Stimulated activated effector memory CD8-positive, alpha-beta T cell treated with anti-CD3 and anti-CD28 coated beads, Interleukin-12 subunit alpha, Interleukin-12 subunit beta, amount 100 ng/mL, for 72 hours (primary cell): ENCODE data around the gene CXCL14.

Experiments
- ATAC-seq: fragments of 150-1000 bp; cut with Tn5 transposase; 2 replicates; pipeline ENCODE4 v1.10.0; 2021
- DNase-seq, 2 donors: peaks; one replicate each; pipeline ENCODE4 v3.0.0; 2021 to 2022; ENCODE audit warnings: low spot score in 2 of 2
- H3K27ac Mint-ChIP-seq: one replicate; pipeline ENCODE4 v1.8.0; 2022; ENCODE audit warnings: mild to moderate bottlenecking, mixed read lengths
- H3K36me3 Mint-ChIP-seq: one replicate; pipeline ENCODE4 v1.8.0; 2022; ENCODE audit warnings: mild to moderate bottlenecking, mixed read lengths
- H3K4me1 Mint-ChIP-seq: one replicate; pipeline ENCODE4 v1.8.0; 2022; ENCODE audit warnings: mixed read lengths
- H3K4me3 Mint-ChIP-seq: one replicate; pipeline ENCODE4 v1.8.0; 2022; ENCODE audit warnings: mild to moderate bottlenecking, mixed read lengths
- H3K9me3 Mint-ChIP-seq: one replicate; pipeline ENCODE4 v1.8.0; 2022; ENCODE audit warnings: mixed read lengths

CXCL14 gene, protein sequence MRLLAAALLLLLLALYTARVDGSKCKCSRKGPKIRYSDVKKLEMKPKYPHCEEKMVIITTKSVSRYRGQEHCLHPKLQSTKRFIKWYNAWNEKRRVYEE

DNA sequence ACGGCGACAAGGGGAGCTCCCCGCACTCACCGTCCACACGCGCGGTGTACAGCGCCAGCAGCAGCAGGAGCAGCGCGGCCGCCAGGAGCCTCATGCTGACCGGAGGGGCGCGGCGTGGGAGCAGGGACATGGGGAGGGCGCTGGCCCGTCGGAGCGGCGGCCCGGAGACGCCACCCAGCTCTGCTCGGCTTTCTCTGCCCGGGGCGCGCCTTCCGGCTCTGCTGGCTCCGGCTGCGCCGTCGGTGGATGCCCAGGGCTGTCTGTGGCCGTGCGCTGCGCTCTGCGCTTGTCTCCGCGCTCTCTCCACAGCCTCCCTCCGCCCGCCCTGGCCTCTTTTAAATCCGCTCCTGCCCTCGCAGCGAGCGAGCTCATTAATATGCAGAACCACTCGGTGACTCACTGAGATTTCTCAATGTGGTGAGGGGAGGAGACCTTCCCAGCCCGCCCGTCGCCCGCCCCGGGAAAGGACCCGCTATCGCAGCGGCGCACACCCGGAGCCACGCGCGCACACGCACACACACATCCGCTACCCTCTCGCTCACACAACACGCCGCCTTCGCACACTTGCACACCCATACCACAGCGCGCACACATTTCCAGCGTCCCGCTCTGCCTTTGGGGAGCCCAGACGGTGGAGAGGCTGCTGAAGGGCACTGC, at the start of gene CXCL14:
Gene CXCL14 (minus strand): TSS at position 307 of the 657 bp plus-strand sequence. CDS start 213 bp downstream, at position 94.
- Mint-ChIP-seq H3K9me3 (no peaks in the 10 kb centered on the region), H3K36me3 (no peaks in the 10 kb centered on the region)
- peak; percentile 7 for ATAC-seq

GRCh38 chr5:135626636-135627035, 47.8 kb upstream of the CXCL14 start:
- no peak for ATAC-seq
- Mint-ChIP-seq H3K27ac (no peak overlapping the region), H3K9me3 (no peaks in the 10 kb centered on the region)

More for the DNA sequence above, at the start of gene CXCL14:
- DNase-seq: no peak
- H3K27ac Mint-ChIP-seq: no peak within 1 kb of the TSS
- peaks cover 5% of the 10 kb centered on the region for H3K4me1 Mint-ChIP-seq
- H3K4me3 Mint-ChIP-seq: no peak within 1 kb of the TSS

GRCh38 chr5:135625961-135626360, 47.2 kb upstream of the CXCL14 start:
- H3K4me3 Mint-ChIP-seq: no peak overlapping the region
- DNase-seq (peak in 1 of 2 donors; percentile 40), ATAC-seq (no peak)
- no peaks in the 10 kb centered on the region for H3K9me3 Mint-ChIP-seq
- H3K4me1 Mint-ChIP-seq: no peaks in the 10 kb centered on the region
- H3K36me3 Mint-ChIP-seq: no peaks in the 10 kb centered on the region
- H3K27ac Mint-ChIP-seq: no peak overlapping the region

More at GRCh38 chr5:135626636-135627035, 47.8 kb upstream of the CXCL14 start:
- Mint-ChIP-seq H3K4me1 (no peaks in the 10 kb centered on the region), H3K4me3 (no peak overlapping the region), H3K36me3 (no peaks in the 10 kb centered on the region)
- DNase-seq: peak in 1 of 2 donors; percentile 25

DNA sequence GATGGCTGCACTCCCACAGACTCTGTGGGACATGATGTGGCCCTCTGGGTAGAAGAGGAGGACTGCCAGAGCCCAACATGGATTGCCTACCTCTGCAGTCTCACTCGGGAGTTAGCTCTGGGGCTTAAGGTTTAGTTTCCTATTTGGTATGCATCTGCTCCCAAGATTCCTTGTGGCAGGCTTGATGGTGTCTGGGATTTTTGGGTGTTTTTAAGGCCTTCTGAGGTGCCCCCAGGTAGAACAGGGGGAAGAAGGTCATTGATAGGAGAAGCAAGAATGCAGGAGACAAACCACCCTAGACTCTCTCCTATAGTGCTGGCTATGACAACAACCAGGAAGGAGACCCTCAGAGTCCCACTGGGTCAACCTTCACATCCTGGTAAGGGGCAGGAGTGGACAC, 46.7 kb upstream of the CXCL14 start:
- ATAC-seq: peak; percentile 6
- H3K4me3 Mint-ChIP-seq: no peak overlapping the region

DNA sequence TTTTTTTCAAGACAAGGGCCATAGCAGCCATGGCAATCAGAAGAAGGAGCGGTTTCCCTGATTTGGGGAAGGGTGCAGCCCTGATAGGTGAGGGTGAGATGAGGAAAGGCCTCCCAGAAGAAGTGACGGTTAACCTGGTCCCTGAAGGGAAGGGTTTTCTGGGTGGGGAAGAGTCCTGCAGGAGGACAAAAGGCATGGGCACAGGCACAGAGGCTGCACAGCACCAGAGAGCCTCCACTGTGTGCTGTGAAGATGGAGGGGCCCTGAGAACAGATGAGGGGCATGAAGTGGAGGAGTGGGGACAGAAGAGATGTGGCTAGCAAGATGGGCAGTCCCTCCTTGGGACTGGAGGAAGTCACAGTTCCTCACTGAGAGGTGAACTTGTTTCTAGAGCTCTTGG, 46.3 kb upstream of the CXCL14 start:
- ATAC-seq (no peak), DNase-seq (peak in 1 of 2 donors; percentile 15)
- H3K4me3 Mint-ChIP-seq: no peak overlapping the region
- no peaks in the 10 kb centered on the region for H3K9me3 Mint-ChIP-seq
- H3K27ac Mint-ChIP-seq: no peak overlapping the region
- no peaks in the 10 kb centered on the region for H3K4me1 Mint-ChIP-seq
- no peaks in the 10 kb centered on the region for H3K36me3 Mint-ChIP-seq

More for the DNA sequence above, 46.7 kb upstream of the CXCL14 start:
- Mint-ChIP-seq H3K4me1 (no peaks in the 10 kb centered on the region), H3K9me3 (no peaks in the 10 kb centered on the region), H3K36me3 (no peaks in the 10 kb centered on the region), H3K27ac (no peak overlapping the region)
- no peak for DNase-seq

GRCh38 chr5:135623186-135623715, 44.5 kb upstream of the CXCL14 start:
- H3K36me3 Mint-ChIP-seq: no peaks in the 10 kb centered on the region

DNA sequence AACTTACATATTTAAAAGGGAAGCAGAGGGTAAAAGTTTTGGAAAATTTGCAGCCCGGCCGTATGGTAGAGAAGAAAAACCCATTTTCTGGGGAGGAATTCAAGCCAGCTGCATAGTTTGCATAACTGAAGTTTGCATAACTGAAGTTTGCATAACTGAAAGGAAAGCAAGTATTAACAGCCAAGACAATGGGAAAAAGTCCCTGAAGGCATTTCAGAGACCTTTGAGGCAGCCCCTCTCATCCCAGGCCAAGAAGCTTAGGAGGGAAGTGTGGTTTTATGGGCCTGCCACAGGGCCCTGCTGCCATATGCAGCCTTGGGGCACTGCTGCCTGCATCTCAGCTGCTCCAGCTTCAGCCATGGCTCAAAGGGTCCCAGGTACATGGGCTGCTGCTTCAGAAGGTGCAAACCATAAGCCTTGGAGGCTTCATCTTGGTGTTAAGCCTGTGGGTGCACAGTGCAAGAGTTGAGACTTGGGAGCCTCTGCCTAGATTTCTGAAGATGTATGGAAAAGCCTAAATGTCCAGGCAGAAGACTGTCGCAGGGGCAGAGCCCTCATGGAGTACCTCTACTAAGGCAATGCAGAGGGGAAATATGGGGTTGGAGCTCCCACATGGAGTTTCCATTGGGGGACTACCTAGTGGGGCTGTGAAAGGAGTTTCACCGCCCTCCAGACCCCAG, 36.9 kb upstream of the CXCL14 start:
- no peak overlapping the region for H3K4me3 Mint-ChIP-seq
- ATAC-seq (no peak), DNase-seq (peak in 1 of 2 donors; percentile 12)
- H3K4me1 Mint-ChIP-seq: no peaks in the 10 kb centered on the region
- H3K9me3 Mint-ChIP-seq: peaks cover 15% of the 10 kb centered on the region
- H3K27ac Mint-ChIP-seq: no peak overlapping the region
- no peaks in the 10 kb centered on the region for H3K36me3 Mint-ChIP-seq

More at GRCh38 chr5:135623186-135623715, 44.5 kb upstream of the CXCL14 start:
- no peak overlapping the region for H3K4me3 Mint-ChIP-seq
- peaks cover 3% of the 10 kb centered on the region for H3K9me3 Mint-ChIP-seq
- peak in 1 of 2 donors; percentile 12 for DNase-seq
- no peak for ATAC-seq
- H3K27ac Mint-ChIP-seq: no peak overlapping the region
- H3K4me1 Mint-ChIP-seq: no peaks in the 10 kb centered on the region

- Mint-ChIP-seq H3K36me3 (no peaks in the 10 kb centered on the region), H3K27ac (no peak overlapping the region), H3K4me3 (no peak overlapping the region), H3K9me3 (peaks cover 15% of the 10 kb centered on the region), H3K4me1 (no peaks in the 10 kb centered on the region)
- no peak for ATAC-seq
- DNase-seq: no peak
Observed at GRCh38 chr5:135615171-135615570, 36.4 kb upstream of the CXCL14 start.

- DNase-seq: no peak
Observed at GRCh38 chr5:135609981-135610380, 31.2 kb upstream of the CXCL14 start.

GRCh38 chr5:135608761-135609443, 30.1 kb upstream of the CXCL14 start:
- H3K36me3 Mint-ChIP-seq: no peaks in the 10 kb centered on the region
- H3K27ac Mint-ChIP-seq: no peak overlapping the region
- no peak overlapping the region for H3K4me3 Mint-ChIP-seq
- H3K4me1 Mint-ChIP-seq: no peaks in the 10 kb centered on the region
- DNase-seq: no peak
- no peaks in the 10 kb centered on the region for H3K9me3 Mint-ChIP-seq
- no peak for ATAC-seq

More at GRCh38 chr5:135609981-135610380, 31.2 kb upstream of the CXCL14 start:
- Mint-ChIP-seq H3K4me3 (no peak overlapping the region), H3K36me3 (no peaks in the 10 kb centered on the region), H3K27ac (no peak overlapping the region), H3K4me1 (no peaks in the 10 kb centered on the region), H3K9me3 (peaks cover 3% of the 10 kb centered on the region)
- ATAC-seq: no peak

GRCh38 chr5:135608361-135608760, 29.6 kb upstream of the CXCL14 start:
- no peaks in the 10 kb centered on the region for H3K36me3 Mint-ChIP-seq
- H3K4me3 Mint-ChIP-seq: no peak overlapping the region
- peak; percentile 21 for ATAC-seq
- no peak for DNase-seq
- no peaks in the 10 kb centered on the region for H3K4me1 Mint-ChIP-seq
- no peak overlapping the region for H3K27ac Mint-ChIP-seq
- no peaks in the 10 kb centered on the region for H3K9me3 Mint-ChIP-seq

DNA sequence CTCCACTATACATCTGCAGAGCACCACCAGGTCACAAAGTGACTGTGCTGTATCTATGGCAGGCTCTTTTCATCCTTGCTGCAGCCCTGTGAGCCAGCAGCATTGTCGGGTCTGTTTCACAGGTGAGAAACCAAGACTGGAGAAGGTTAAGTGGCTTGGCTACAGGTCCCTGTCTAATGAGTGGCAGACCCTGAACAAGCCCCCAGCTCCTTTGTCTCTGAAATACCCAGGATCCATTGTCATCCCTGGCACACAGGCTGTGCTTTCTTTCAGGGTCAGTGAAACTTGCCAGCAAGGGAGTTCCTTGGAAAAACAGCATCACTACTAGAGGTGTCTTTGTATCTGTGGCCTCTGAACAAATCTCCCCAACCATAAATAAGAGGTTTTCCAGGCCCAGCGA, 27.6 kb upstream of the CXCL14 start:
- no peaks in the 10 kb centered on the region for H3K36me3 Mint-ChIP-seq
- no peaks in the 10 kb centered on the region for H3K9me3 Mint-ChIP-seq
- ATAC-seq (no peak), DNase-seq (no peak)
- no peak overlapping the region for H3K27ac Mint-ChIP-seq
- no peaks in the 10 kb centered on the region for H3K4me1 Mint-ChIP-seq
- no peak overlapping the region for H3K4me3 Mint-ChIP-seq

DNA sequence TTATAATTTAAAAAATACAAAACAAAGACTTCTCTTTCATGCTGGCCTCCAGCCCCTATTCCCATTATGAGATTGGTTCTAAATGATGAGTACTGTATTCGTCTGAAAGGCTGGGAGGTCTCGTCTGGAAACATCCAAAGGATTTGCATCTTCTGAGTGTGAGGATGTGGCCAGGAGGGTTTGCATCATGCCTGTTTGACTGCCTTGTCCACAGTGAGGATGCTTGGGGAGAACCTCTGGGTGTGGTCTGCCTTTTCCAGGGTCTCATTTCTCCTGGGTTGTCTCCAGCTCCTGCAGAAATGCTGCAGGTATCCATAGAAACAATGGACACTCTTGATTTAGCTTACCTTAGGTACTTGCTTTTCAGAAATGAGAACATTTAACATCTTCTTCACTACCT, 26.4 kb upstream of the CXCL14 start:
- DNase-seq (no peak), ATAC-seq (no peak)
- Mint-ChIP-seq H3K4me3 (no peak overlapping the region), H3K4me1 (no peaks in the 10 kb centered on the region), H3K36me3 (no peaks in the 10 kb centered on the region), H3K27ac (no peak overlapping the region), H3K9me3 (no peaks in the 10 kb centered on the region)

GRCh38 chr5:135604056-135604455, 25.3 kb upstream of the CXCL14 start:
- H3K4me3 Mint-ChIP-seq: no peak overlapping the region
- no peaks in the 10 kb centered on the region for H3K9me3 Mint-ChIP-seq
- no peak for ATAC-seq
- no peaks in the 10 kb centered on the region for H3K4me1 Mint-ChIP-seq
- H3K36me3 Mint-ChIP-seq: no peaks in the 10 kb centered on the region
- DNase-seq: no peak
- H3K27ac Mint-ChIP-seq: no peak overlapping the region
